KOPT-K1 (cell line): ENCODE results near the gene KRT37.

Source experiments
- H3K27ac ChIP-seq: fragments of 200-600 bp; sonication (generic); 2 replicates; pipeline ENCODE4 v1.5.1; 2016; ENCODE audit warnings: antibody characterized with exemption, mild to moderate bottlenecking, low read depth, low read length; ENCODE audit not compliant: poor library complexity, severe bottlenecking
- H3K36me3 ChIP-seq: fragments of 200-600 bp; sonication (generic); 2 replicates; pipeline ENCODE4 v1.5.1; 2017; ENCODE audit warnings: antibody characterized with exemption, mild to moderate bottlenecking, low read length, moderate library complexity; ENCODE audit not compliant: insufficient read depth
- H3K9me3 ChIP-seq: fragments of 200-600 bp; sonication (generic); 2 replicates; pipeline ENCODE4 v1.5.1; 2017; ENCODE audit warnings: antibody characterized with exemption, low read length, mild to moderate bottlenecking; ENCODE audit not compliant: insufficient read depth, poor library complexity, severe bottlenecking

Gene KRT37

DNA sequence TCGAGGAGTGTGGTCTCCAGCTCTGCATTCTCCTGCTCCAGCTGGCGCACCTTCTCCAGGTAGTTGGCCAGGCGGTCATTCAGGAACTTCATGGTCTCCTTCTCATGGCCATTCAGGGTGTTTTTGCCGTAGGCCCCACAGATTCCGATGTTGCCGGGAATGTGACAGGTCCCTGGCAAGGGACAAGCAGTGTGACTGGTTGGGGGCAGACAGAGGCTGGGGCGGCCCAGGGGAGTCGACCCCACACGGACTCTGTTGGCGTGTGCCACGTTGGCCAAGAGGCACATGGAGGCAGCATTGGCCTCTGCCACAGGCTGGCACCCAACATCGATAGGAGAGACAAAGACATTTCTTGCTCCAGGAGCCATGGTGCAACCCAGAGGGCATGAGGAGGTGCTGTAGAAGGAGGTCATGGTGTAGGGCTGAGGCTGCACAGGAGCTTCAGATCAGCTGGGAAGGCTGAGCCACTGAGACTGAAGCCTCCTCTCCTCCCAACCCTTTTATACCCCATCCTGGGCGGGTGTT lies at the start of gene KRT37:
Gene KRT37, minus strand, starts transcription at position 475 of the 525 bp plus-strand sequence. Its CDS starts 62 bp downstream, at position 413.
- Histone ChIP-seq H3K27ac (no peak within 1 kb of the TSS), H3K36me3 (no peaks in the 10 kb centered on the region), H3K9me3 (no peaks in the 10 kb centered on the region)

DNA sequence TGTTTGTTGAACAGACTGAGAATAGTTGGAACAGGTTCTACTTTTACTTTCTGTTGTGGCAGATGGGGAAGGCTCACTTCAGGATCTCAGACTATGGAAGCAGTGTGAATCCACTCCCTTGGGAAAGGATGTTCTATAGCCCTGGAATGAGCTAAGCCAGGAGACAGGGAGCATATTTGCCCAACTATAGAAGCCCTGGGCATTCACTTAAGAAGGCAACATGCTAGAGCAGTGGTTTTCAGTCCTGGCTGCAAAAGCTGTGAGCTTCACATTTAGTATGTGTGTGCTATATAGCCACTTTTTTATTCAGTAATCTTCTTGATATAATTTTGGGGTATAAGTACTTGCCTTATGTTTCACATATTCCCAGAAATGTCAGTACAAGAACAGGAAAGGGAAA lies 44.0 kb upstream of the KRT37 start:
- peaks cover 15% of the 10 kb centered on the region for H3K9me3 ChIP-seq
- H3K27ac ChIP-seq, result no peak overlapping the region
- H3K36me3 ChIP-seq, result no peaks in the 10 kb centered on the region

DNA sequence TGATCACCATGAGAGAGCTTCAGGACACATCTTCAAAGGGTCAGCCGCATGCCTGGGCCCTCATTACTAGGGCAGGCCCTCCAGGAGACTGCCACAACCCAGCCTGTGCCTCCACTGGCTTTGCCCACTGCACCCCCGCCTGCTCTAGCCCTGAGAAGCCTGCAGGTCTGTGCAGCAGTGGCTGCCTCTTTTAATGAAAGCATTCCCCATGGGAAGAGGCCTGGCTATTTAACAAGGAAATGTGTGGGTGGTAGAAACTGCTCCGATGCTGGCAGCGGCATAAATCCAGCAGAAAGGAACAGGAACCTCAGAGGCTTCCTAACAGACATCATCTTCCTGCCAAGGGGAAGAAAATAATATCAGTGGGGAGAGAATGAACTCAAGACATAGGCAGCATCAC lies 43.2 kb upstream of the KRT37 start:
- Histone ChIP-seq H3K9me3 (peaks cover 15% of the 10 kb centered on the region), H3K36me3 (no peaks in the 10 kb centered on the region), H3K27ac (no peak overlapping the region)

DNA sequence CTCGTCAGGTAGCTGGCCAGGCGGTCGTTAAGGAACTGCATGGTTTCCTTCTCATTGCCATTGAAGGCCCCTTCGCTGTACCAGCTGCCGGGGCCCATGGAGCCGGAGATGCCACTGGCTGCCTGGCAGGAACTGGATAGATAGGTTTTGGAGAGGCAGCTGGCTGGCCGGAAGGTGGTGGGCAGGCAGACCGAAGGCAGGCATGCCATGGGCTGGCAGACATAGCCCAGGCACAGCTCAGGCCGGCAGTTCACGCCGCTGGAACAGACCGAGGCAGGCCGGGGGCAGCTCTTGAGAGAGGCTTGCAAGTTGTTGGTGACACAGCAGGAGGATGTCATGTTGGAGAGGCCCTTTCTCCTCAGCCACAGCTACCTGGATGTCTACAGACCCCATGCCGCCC lies 42.6 kb upstream of the KRT37 start, which contains the start of gene KRT32:
Gene KRT32, minus strand, starts transcription at position 399 of the 400 bp plus-strand sequence. Its CDS starts 61 bp downstream, at position 338.
- no peak within 1 kb of the TSS for H3K27ac ChIP-seq
- H3K9me3 ChIP-seq, result peaks cover 14% of the 10 kb centered on the region
- H3K36me3 ChIP-seq, result no peaks in the 10 kb centered on the region

DNA sequence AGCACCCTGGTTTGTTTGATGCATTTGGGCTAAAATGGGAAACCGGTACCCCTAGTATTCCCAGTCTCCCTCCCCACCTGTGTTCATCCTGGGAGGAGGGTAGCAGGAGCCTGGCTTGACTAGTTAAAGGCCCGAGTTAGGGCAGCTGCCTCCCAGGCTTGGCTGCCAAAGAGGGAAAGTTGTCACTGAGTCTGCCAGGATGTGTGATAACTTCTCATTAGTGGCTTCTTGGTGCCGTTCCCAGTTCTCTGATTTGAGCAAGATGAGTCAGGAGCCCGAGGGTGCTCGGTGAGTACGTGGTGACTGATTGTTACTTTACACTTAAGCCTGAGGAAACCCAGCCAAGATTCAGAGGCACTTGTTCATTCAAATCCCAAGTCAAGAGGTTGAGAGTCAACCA lies 40.3 kb upstream of the KRT37 start:
- H3K27ac ChIP-seq, result no peak overlapping the region
- no peaks in the 10 kb centered on the region for H3K36me3 ChIP-seq
- H3K9me3 ChIP-seq, result peaks cover 10% of the 10 kb centered on the region

DNA sequence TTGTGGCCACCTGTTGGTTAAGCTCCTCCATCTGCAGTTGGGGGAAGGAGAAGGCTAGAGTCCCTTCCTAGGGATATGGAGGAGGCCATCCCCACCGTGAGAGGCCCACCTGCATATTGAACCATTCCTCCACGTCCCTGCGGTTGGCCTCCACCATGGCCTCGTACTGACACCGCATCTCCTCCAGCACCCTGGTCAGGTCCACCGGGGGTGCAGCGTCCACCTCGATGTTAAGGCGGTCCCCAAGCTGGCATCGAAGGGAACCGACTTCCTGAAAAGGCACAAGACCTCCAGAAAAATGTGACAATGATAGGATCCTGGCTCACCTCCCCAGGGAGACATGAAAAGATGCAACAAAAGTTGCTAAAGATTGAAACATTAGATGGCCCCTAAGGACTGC lies 39.8 kb upstream of the KRT37 start:
- Histone ChIP-seq H3K9me3 (peaks cover 10% of the 10 kb centered on the region), H3K27ac (no peak overlapping the region), H3K36me3 (no peaks in the 10 kb centered on the region)

DNA sequence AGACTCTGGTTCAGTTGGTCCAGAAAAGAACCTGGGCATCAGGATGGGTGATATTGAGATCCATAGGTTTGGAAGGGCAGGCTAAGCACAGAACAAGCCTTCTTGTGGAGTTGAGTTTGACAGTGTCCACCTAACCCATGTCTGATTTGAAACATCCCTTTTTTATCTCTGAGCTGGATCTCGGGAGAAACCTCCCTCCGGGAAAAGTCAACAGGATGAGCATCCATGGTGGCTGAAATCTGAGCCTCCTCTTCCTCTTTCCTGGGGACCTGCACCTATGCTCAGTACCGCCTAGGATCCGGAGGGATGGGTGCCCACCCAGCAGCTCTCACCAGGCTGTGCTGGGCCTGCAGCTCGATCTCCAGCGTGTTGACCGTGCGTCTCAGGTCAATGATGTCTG lies 39.4 kb upstream of the KRT37 start:
- Histone ChIP-seq H3K9me3 (peaks cover 9% of the 10 kb centered on the region), H3K36me3 (no peaks in the 10 kb centered on the region), H3K27ac (no peak overlapping the region)

DNA sequence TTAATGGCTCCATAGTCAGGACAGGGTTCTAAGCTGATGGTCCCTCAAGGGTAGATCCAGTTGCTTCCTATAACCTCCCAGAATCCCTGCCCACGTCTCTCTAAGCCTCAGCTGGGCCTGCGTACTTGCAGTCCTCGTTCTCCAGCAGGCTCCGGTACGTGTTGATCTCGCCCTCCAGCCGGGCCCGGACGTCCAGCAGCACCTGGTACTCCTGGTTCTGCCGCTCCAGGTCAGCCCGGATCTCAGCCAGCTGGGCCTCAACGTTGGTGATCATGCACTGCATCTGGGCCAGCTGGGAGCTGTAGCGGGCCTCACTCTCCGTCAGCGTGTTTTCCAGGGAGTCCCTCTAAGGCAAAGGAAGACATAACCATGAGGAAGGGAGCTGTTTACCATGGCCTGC lies 38.3 kb upstream of the KRT37 start:
- H3K9me3 ChIP-seq, result no peaks in the 10 kb centered on the region
- no peaks in the 10 kb centered on the region for H3K36me3 ChIP-seq
- no peak overlapping the region for H3K27ac ChIP-seq

DNA sequence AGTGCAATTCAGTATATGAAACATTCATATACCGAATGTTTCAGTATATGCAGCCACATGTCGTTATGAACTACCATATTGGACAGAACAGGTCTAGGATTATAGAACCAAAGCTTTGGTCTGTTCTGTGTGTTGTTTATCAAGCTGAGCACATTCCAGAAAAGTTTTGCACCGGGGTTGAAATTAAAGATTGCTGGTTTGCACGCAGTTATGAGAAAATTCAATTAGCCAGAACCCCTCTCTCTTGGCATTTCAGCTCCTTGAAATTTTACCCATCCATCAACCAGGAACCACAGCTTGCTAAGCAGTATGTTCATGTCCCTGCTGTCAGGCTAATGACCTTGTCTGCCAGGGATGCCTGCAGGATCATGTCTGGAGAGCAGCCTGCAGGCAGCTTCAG lies 33.3 kb upstream of the KRT37 start:
- no peaks in the 10 kb centered on the region for H3K9me3 ChIP-seq
- H3K36me3 ChIP-seq, result no peaks in the 10 kb centered on the region
- no peak overlapping the region for H3K27ac ChIP-seq

DNA sequence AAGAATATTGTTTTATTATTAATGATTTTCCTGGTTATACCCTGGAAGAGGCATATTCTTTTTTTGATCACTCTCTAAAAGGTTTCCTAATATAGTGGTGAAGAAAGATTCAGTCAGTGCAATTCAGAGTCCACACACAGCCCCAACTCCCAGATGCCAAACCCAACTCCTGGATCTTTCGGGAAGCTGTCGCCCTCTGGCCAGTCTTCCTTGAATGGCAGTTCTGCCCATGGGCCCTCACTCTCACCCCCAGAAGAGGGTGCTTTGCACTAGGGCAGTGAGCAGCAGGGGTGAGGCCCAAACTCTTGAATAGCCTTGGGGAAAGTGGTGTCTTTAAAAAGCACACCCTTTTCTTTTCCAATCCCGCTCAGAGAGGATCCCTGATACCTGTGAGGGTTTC lies 31.8 kb upstream of the KRT37 start:
- H3K27ac ChIP-seq, result no peak overlapping the region
- no peaks in the 10 kb centered on the region for H3K36me3 ChIP-seq
- H3K9me3 ChIP-seq, result no peaks in the 10 kb centered on the region

DNA sequence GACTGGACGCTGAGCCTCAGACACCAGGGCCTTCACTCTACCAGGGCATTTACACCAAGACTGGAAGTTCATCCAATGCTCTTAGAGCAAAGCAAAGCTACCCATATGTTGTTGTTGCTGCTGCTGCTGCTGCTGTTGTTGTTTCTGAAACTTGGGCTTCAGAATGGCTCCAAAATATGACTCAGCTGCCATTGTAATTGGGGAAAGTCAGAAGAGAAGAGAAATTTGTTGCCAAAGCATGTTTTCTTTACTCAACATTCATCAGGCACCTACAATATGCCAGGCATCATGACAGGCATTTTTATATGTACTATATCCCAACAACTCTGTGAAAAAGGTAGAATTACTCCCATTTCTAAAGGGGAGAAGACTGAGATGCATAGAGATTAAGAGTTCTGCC lies 30.9 kb upstream of the KRT37 start:
- H3K36me3 ChIP-seq, result no peaks in the 10 kb centered on the region

DNA sequence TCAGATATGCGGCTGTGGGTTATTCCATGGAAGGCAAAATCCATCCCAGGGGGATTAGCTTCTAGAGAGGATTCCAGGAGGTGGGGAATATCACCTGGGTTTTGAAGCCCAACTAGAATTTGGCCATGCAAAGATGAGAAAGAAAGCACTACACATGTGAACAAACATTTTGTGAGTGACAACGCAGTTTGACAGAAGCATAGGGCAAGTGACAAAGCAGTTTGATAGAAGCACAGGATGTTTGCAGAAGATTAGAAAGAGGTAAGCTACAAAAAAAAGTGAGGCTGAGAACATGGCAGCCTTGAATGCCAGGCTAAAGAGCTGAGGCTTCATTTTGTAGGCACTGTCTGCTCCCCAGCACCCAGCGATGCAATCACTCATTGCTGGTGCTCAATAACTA lies 28.7 kb upstream of the KRT37 start:
- Histone ChIP-seq H3K36me3 (no peaks in the 10 kb centered on the region), H3K27ac (no peak overlapping the region), H3K9me3 (no peaks in the 10 kb centered on the region)

More for the DNA sequence above, 30.9 kb upstream of the KRT37 start:
- H3K9me3 ChIP-seq, result no peaks in the 10 kb centered on the region
- H3K27ac ChIP-seq, result no peak overlapping the region

DNA sequence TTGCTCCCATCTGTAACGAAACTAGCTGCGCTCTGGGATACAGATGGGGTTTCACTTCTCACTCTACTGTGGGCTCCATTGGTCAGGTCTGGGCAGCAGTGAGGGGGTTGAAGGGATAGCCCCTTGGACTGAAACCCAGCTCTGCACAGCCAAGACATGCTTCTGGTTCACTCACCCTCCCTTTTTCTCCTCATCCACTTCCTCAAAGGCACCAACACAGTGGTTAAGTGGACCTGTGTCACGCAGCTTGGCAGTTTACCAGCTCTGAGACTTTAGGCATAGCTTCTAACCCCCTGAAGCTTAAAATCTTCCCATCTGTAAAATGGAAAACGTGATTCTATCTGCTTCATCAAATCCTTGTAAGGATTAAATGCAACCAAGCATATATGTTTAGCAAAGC lies 27.9 kb upstream of the KRT37 start:
- Histone ChIP-seq H3K27ac (no peak overlapping the region), H3K9me3 (no peaks in the 10 kb centered on the region), H3K36me3 (no peaks in the 10 kb centered on the region)

DNA sequence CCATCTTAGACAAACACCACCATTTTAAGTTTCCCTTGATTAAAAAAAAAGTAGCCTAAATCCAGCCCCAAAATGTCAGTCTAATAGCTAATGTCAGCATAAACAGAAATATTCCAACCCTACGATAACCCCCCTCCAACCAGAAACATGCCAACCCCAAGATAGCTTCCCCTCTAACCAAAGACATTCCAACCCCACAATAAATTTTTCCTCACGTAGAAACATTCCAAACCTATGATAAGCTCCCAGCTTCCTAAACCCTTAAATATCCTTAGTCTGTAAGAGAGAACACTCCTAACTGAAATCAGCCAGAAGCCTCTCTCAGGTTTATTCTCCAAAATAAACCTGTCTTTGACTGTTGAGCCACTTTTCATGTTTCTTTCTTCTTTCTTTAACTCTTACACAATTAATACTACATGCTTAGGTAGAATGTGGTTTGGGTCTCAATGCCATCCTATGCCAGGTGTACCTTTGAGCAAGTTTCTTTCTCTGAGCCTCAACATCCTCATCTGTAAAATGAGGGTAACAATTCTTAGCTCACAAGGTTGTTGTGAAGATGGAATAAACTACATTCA lies 26.9 kb upstream of the KRT37 start:
- Histone ChIP-seq H3K36me3 (no peaks in the 10 kb centered on the region), H3K27ac (no peak overlapping the region), H3K9me3 (no peaks in the 10 kb centered on the region)

DNA sequence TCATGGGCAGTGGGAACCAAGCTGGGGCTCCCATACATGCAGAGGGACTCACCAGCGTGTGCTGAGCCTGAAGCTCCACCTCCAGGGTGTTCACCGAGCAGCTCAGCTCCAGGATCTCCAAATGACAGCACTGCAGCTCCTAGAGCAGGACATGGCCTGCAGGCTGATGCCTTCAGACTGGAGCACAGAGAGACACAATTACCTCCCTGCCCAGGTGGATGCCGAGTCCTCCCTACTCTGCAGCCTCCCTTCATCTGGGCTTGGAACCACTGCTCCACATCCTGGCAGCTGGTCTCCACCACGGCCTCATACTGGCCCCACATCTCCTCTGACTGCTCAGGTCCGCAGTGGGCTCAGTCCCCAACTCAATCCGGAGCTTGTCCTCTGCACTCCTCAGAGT lies 24.6 kb upstream of the KRT37 start:
- H3K9me3 ChIP-seq, result no peaks in the 10 kb centered on the region
- no peaks in the 10 kb centered on the region for H3K36me3 ChIP-seq
- no peak overlapping the region for H3K27ac ChIP-seq

DNA sequence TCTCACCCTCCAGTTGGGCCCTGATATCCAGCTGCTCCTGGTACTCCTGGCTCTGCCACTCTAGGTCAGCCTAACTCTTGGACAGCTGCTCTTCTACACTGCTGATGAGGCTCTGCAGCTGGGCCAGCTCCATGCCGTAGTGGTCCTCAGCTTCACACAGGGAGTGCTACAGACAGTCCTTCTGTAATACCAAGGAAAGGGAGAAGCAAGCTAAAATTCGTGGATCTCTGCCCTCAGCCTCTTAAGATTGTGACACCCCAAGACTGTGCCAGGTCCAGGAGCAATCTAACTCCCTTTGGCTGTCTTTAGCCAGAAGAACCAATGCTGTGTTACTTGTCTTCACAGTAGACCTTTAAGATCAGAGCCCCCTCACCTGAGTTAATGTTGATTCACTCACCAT lies 24.1 kb upstream of the KRT37 start:
- H3K9me3 ChIP-seq, result no peaks in the 10 kb centered on the region
- H3K27ac ChIP-seq, result no peak overlapping the region
- H3K36me3 ChIP-seq, result no peaks in the 10 kb centered on the region
